NCI-H1092 (cell line): ENCODE measurements around the gene PLA2G4E.

ENCODE experiments used
- DNase-seq: peaks from one replicate; lab custom pipeline; 2025; lab: John Stamatoyannopoulos, UW

PLA2G4E gene

DNA sequence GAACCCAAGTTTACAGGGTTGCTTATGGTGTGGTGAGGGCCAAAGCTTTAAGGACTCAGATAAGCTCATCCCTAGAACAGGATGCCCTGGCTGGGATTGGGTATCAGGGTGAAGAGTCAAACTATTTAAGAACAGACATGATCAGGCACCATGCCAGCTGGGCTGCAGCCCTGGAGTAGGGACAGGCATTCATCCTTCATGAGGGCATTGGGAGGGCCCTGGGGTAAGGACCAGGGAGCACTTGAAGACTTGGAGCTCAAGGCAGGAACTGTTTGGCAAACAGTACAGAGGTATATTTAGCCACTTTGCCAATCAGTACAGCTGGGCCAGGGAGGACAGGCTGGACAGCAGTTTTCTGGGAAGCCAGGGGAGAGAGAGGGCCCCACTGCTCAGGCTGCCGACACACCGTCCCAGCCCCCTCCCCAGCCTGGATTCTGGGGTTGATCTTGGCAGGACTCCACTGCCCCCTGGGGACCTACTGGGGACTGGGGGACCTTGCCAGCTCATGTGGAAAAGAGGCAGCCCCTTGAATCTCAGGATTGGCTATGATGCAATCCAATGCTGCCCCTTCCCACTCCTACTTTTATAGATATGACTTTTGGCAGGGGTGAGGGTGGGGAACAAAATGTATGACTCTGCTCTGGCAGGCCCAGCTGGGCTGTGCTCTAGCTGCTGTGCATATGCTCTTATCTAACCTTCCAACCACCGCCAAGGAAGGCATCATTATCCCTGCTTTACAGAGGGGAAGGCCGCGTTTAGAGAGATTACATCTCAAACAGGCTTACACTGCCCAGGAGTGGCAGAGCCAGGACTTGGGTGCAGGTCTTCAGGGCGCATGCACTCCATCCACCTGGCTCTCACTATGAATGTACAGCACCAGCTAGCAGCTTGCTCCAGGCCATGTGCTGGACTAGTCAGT is 2.3 kb downstream of the PLA2G4E start:
- DNase-seq = no peak

- DNase-seq = no peak
Measured at GRCh38 chr15:42016971-42017370, 3.9 kb downstream of the PLA2G4E start.

- DNase-seq = no peak
Measured at GRCh38 chr15:42014406-42014805, 6.4 kb downstream of the PLA2G4E start.

DNA sequence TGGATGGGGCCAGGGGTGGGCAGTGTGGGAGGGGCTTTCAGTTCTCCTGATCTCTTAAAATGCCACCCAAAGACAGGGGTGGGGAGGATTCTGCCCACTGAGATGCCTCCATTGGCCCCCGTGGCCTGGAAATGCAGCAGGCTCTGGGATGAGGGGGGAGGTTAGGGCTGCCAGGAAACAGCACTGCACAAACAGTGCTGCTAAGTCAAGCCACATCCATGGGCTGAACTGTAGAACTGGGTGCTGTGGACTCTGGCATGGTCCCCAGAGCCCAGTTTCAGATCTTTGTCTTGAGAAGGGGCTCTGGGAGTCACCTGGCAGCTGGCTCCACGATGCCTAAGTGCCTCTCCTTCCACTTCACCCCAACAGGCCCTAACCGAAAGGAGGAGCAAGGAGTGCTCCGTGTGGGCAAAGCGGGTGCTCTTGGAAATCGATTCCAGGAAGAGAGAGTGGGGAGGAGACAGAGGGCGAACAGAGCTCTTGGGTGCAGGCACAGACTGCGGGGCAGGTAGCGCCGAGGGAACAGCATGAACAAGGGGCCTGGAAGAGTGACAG is 7.8 kb downstream of the PLA2G4E start:
- DNase-seq = no peak

GRCh38 chr15:42012241-42012640 is 8.6 kb downstream of the PLA2G4E start:
- DNase-seq = no peak

- DNase-seq = no peak
Measured at GRCh38 chr15:42011074-42011473, 9.8 kb downstream of the PLA2G4E start.

DNA sequence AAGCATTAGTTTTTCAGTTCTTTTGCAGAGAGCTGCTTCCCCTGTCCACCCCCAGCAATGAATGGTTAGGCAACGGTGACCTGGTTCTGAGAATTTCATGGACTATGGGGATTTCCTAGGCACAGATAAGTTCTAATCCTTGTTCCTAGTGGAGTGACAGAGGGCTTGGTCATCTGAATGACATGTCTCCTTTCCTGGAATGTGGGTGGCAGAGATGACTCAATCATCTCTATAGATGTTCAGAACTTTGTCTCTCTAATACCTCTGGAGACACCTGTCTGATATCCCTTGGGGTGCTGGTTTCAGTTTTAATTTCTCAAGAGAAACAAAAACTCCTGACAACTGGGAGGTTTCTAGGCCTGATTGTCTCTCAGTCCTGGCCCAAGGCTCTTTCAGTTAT is 10.4 kb downstream of the PLA2G4E start:
- no peak for DNase-seq

DNA sequence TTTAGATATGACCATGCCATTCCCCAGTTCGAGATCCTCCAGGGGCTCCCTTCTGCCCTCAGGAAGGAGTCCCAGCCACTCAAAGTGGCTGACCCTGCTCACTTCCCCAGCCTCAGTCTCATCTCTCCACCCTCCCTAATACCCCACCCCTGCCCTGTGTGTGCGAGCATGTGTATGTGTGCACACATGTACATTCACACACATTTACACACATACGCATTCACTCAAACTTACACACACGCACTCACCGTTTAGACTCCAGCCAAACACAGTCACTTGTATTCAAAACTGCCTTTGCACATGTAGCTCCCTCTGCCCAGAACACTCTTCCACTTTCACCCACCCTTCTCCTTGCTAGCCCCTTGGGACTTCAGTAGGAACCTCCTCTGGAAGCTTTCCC is 11.4 kb downstream of the PLA2G4E start:
- no peak for DNase-seq

GRCh38 chr15:42009022-42009421 is 11.8 kb downstream of the PLA2G4E start:
- no peak for DNase-seq

DNA sequence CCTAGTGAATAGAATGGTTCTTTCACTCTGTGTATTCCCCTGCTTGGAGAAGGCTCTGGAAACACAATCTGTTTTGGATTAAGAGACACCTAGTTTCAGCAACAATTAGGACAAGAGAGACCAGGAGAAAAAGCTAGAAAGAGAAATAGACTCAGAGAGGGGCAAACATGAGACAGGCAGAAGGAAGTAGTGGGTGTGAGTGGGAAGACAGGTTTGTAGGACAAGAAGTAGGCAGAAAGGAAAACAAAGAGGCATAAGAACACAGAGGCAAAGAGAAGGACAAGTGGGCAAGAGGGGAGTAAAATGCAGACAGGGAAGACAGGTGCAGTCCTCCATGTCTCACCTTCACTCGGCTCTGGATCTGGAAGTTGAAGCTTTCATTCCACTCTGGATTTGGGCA is 13.5 kb downstream of the PLA2G4E start:
- no peak for DNase-seq

- DNase-seq = no peak
Measured at GRCh38 chr15:42002333-42002732, 18.5 kb downstream of the PLA2G4E start.

DNA sequence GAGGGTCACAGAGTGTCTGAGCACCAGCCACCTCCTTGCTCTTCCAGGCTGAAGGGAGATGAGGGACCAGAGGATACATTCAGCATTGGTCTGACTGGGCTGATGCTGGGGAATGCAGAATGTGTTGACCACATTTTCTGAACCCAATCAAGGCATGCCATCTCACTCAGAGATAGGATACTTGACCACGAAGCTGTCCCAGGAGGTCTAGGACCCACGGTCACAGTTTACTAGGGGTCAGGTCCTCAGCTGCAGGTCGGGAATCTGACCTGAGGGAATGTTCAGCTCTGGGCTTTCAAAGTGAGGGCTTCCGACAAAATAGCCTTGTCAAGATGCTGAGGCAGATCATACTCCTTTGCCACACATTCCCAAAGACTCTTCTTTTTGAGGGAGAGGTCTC is 19.6 kb downstream of the PLA2G4E start:
- no peak for DNase-seq

- DNase-seq = no peak
Measured at GRCh38 chr15:41999290-42000285, 21.3 kb downstream of the PLA2G4E start.

GRCh38 chr15:41997845-41998244 is 23.0 kb downstream of the PLA2G4E start:
- no peak for DNase-seq

DNA sequence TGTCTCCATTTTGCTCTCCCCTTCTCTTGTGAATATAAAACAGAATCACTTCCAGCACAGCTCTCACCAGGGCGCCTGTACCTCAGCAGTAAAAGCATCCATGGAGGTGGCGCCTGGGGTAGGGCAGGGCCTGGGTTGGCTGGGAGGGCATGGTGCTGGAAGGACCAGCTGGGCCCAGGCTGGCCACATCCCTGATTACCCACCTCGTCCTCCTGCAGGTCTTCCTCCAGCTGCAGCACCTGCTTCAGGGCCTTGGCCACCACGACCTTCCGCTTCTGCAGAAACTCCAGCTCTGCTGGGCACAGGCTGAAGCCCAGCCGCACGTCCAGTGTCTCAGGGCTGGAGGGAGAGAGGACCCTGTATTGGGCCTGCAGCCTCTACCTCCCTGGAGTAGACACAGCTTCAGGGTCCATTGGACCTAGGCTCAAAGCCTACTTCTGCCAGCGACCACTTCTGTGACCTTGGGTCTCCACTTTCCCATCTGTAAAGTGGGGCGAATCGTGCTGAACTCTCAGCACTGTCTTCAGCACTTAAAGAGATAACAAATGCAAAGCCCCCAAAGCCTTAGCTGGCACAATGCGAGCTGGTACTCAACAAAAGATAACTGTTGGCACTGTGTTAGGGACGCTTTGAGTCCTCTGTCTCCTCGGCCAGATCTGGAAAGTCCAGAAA is 23.8 kb downstream of the PLA2G4E start:
- DNase-seq = no peak

DNA sequence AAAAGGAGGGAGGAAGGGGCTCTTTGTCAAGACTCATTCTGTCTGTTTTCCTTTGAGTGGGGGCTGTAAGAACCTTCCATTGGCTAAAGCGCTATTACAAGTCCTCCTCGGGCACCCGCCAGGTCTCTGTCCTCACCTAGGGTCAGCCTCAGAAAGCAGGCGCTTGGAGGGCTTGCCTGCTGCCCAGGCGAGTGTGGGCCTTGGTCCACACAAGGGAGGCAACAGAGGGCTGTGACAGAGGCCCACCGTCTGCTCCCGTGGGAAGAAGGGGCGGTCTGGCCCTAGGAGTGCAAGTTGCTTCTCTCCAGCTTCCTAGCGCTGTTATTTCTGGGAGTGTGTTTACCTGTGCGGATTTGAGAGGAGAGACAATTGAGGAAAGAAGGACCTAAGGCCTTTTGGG is 24.5 kb downstream of the PLA2G4E start:
- DNase-seq = no peak

DNA sequence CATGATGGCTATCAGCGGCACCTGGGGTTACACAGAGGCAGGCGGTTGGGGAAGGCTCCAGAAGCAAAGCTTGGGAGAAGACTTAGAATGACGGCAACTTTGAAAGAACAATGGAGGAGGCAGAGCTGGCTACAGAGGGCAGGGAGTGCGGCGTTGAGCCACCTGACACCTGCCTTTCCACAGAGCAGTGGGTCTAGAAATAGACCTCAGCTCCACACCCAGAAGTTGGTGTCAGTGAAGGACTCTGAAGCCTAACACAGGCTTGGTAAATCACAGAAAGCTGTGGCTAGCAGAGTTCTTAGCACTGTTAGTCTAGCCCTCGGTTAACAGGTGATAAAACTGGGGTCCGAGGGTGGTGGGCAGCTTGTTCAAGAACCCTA is 25.4 kb downstream of the PLA2G4E start:
- no peak for DNase-seq

GRCh38 chr15:41994772-41995475 is 25.9 kb downstream of the PLA2G4E start:
- no peak for DNase-seq

DNA sequence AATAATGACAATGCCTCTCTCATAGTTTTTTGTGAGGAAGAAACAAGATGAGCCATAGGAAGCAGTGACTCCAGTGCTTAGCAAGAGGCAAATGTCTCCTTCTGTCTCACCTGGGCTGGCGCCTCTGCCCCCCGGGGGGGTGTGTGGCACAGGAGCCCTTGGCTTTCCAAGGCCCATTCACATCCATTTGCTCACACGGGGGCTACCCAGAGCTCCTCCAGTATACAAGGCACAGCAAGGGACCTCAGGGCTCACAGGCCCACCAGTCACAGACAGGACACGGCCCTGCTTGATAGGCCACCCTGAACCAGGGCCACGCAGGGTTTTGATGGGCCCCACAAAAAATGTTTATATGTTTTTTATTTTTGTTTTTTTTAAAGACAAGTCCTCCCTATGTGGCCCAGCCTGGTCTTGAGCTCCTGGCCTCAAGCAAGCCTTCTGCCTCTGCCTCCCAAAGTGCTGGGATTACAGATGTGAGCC is 26.6 kb downstream of the PLA2G4E start:
- DNase-seq = no peak

DNA sequence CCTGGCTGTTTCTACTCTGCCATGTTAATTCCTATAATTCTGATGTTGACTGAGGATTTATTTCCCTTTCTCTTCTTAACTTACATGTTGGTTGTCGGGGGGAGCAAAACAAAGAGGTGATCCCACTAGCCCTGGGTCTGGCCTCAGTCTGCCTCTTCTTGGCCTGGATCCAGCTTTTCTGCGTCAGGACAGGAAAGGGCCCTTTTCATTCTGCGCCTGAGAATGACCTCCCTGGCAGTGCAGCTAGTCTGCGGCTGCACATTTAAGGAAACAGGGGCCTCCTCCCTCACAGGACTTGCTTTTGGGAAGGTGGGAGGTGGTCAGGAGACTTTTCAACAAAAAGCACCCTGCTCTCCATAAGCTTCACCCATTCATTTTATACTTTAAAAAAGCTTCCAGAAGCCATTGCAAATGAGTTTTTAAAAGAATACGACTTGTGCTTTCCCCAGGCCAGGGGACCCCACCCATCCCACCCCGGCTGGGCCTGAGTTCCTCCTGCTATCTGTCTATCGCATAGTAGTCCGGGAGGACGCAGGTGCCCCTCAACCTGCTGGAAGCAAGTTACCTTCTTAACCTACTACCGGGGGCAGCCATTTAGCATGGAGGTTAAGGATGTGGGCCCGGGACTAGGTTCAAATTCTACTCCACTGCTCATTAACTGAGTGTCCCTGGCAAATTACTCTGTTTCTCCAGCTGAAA is 27.2 kb downstream of the PLA2G4E start:
- no peak for DNase-seq

- no peak for DNase-seq
Measured at GRCh38 chr15:41992803-41993190, 28.0 kb downstream of the PLA2G4E start.
